WTC11 (cell line): ENCODE data around the gene SLC6A5. TPM values are rescaled to one million over a fixed set of nuclear protein-coding genes. Genes with fewer than 3 reads are reported as not detected.

Source experiments
- ATAC-seq: fragments of 200-7000 bp; cut with Tn5 transposase; 2 replicates; pipeline ENCODE4 v1.10.0; 2021; ENCODE audit warnings: mild to moderate bottlenecking, moderate library complexity
- CTCF ChIA-PET: fragments of 300-600 bp; sonication (Branson Sonifier 250); formaldehyde crosslinking; loops from one replicate; lab custom pipeline; 2021; ENCODE audit warnings: antibody characterized with exemption; lab: Charles Lee
- POLR2A ChIA-PET: fragments of 350-600 bp; sonication (Branson Sonifier 250); formaldehyde crosslinking; loops from one replicate; lab custom pipeline; 2021; ENCODE audit warnings: antibody characterized with exemption; lab: Charles Lee
- DNase-seq: peaks from one replicate; pipeline ENCODE4 v3.0.0; 2021; ENCODE audit warnings: low spot score
- H3K27ac Mint-ChIP-seq: 2 replicates; pipeline ENCODE4 v1.8.0; 2021; ENCODE audit warnings: mixed read lengths
- H3K27me3 Mint-ChIP-seq: 2 replicates; pipeline ENCODE4 v1.8.0; 2021; ENCODE audit warnings: low read depth, mild to moderate bottlenecking, moderate library complexity, mixed read lengths
- H3K36me3 Mint-ChIP-seq: 2 replicates; pipeline ENCODE4 v1.8.0; 2021; ENCODE audit warnings: mixed read lengths
- H3K4me1 Mint-ChIP-seq: 2 replicates; pipeline ENCODE4 v1.8.0; 2022; ENCODE audit warnings: mixed read lengths
- H3K4me3 Mint-ChIP-seq: 2 replicates; pipeline ENCODE4 v1.8.0; 2021; ENCODE audit warnings: mild to moderate bottlenecking, moderate library complexity, mixed read lengths
- H3K9me3 Mint-ChIP-seq: 2 replicates; pipeline ENCODE4 v1.8.0; 2021; ENCODE audit warnings: mixed read lengths
- AFF4 ChIP-seq: sonication (generic); formaldehyde crosslinking; IDR thresholded peaks from 2 replicates; pipeline ENCODE4 v1.8.1; 2023; ENCODE audit warnings: mild to moderate bottlenecking, missing genetic modification reagents, borderline replicate concordance
- ATF1 ChIP-seq: sonication (generic); formaldehyde crosslinking; IDR thresholded peaks from 2 replicates; pipeline ENCODE4 v1.8.1; 2023; ENCODE audit warnings: mild to moderate bottlenecking, moderate library complexity, missing genetic modification reagents
- CREB1 ChIP-seq: sonication (generic); formaldehyde crosslinking; IDR thresholded peaks from 2 replicates; pipeline ENCODE4 v1.8.0; 2023; ENCODE audit warnings: mild to moderate bottlenecking, missing genetic modification reagents
- ELF4 ChIP-seq: sonication (generic); formaldehyde crosslinking; IDR thresholded peaks from 2 replicates; pipeline ENCODE4 v1.8.1; 2022; ENCODE audit warnings: low read depth, mild to moderate bottlenecking, moderate library complexity, missing genetic modification reagents
- GRHL2 ChIP-seq: fragments of 250-450 bp; sonication (Bioruptor Pico); IDR thresholded peaks from 2 replicates; pipeline ENCODE4 v1.8.0; 2022; ENCODE audit warnings: mild to moderate bottlenecking, moderate library complexity; ENCODE audit not compliant: insufficient replicate concordance, severe bottlenecking
- KAT7 ChIP-seq: sonication (generic); formaldehyde crosslinking; IDR thresholded peaks from 2 replicates; pipeline ENCODE4 v1.8.1; 2023; ENCODE audit warnings: missing genetic modification reagents, mild to moderate bottlenecking, borderline replicate concordance
- NFATC4 ChIP-seq: fragments of 250-450 bp; sonication (Bioruptor Pico); IDR thresholded peaks from 2 replicates; pipeline ENCODE4 v1.9.0; 2021; ENCODE audit warnings: mild to moderate bottlenecking
- NFYB ChIP-seq: sonication (generic); formaldehyde crosslinking; conservative IDR thresholded peaks from 2 replicates; pipeline ENCODE4 v1.8.0; 2022; ENCODE audit warnings: low read depth, missing genetic modification reagents
- NR3C1 ChIP-seq: sonication (generic); formaldehyde crosslinking; conservative IDR thresholded peaks from 2 replicates; pipeline ENCODE4 v1.8.1; 2023; ENCODE audit warnings: low read depth, mild to moderate bottlenecking, missing genetic modification reagents
- OVOL2 ChIP-seq: fragments of 250-450 bp; sonication (Bioruptor Pico); IDR thresholded peaks from 2 replicates; pipeline ENCODE4 v1.9.0; 2021; ENCODE audit warnings: mild to moderate bottlenecking, borderline replicate concordance
- PRRX2 ChIP-seq: fragments of 250-450 bp; sonication (Bioruptor Pico); IDR thresholded peaks from 2 replicates; pipeline ENCODE4 v1.8.0; 2021; ENCODE audit warnings: mild to moderate bottlenecking
- SMAD3 ChIP-seq: sonication (generic); formaldehyde crosslinking; IDR thresholded peaks from 2 replicates; pipeline ENCODE4 v1.8.0; 2022; ENCODE audit warnings: missing genetic modification reagents, mild to moderate bottlenecking, borderline replicate concordance
- TCF7 ChIP-seq: sonication (generic); formaldehyde crosslinking; IDR thresholded peaks from 2 replicates; pipeline ENCODE4 v1.8.0; 2022; ENCODE audit warnings: mild to moderate bottlenecking, low read depth, missing genetic modification reagents, moderate library complexity
- ZBTB21 ChIP-seq: sonication (generic); formaldehyde crosslinking; IDR thresholded peaks from 2 replicates; pipeline ENCODE4 v1.8.1; 2023; ENCODE audit warnings: mild to moderate bottlenecking, missing genetic modification reagents, borderline replicate concordance
- ZNF219 ChIP-seq: sonication (generic); formaldehyde crosslinking; IDR thresholded peaks from 2 replicates; pipeline ENCODE4 v1.8.0; 2023; ENCODE audit warnings: missing genetic modification reagents, mild to moderate bottlenecking, borderline replicate concordance
- total RNA-seq: library from RNA; stranded (reverse); gene quantifications from 3 replicates; pipeline ENCODE4 v1.2.3, GENCODE V29; 2021
- TF ChIP-seq, protein P1 (sequence below): fragments of 250-450 bp; sonication (Bioruptor Pico); IDR thresholded peaks from 2 replicates; pipeline ENCODE4 v2.1.2; 2022; ENCODE audit warnings: mild to moderate bottlenecking, moderate library complexity
- TF ChIP-seq, protein P2 (sequence below): fragments of 250-450 bp; sonication (Bioruptor Pico); IDR thresholded peaks from 2 replicates; pipeline ENCODE4 v1.9.0; 2021; ENCODE audit warnings: moderate library complexity, mild to moderate bottlenecking, inconsistent platforms, borderline replicate concordance
- TF ChIP-seq, protein P3 (sequence below): sonication (generic); formaldehyde crosslinking; IDR thresholded peaks from 2 replicates; pipeline ENCODE4 v1.8.0; 2023; ENCODE audit warnings: mild to moderate bottlenecking, missing genetic modification reagents
- TF ChIP-seq, protein P4 (sequence below): sonication (generic); formaldehyde crosslinking; IDR thresholded peaks from 2 replicates; pipeline ENCODE4 v1.8.0; 2023; ENCODE audit warnings: missing genetic modification reagents

The SLC6A5 gene
- total RNA-seq, 1 experiment from 2014 or later = not detected

GRCh38 chr11:20559523-20560300, 39.7 kb upstream of the SLC6A5 start (continued):
- TF ChIP-seq NFATC4 (CRISPR knock-in tag) (no peak), ATF1 (no peak)
- TF ChIP-seq, protein P1, sequence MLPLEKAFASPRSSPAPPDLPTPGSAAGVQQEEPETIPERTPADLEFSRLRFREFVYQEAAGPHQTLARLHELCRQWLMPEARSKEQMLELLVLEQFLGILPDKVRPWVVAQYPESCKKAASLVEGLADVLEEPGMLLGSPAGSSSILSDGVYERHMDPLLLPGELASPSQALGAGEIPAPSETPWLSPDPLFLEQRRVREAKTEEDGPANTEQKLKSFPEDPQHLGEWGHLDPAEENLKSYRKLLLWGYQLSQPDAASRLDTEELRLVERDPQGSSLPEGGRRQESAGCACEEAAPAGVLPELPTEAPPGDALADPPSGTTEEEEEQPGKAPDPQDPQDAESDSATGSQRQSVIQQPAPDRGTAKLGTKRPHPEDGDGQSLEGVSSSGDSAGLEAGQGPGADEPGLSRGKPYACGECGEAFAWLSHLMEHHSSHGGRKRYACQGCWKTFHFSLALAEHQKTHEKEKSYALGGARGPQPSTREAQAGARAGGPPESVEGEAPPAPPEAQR (CRISPR knock-in tag) = no peak

- CTCF ChIA-PET = no interaction called here
- no peaks in the 10 kb centered on the region for H3K4me1 Mint-ChIP-seq
- H3K36me3 Mint-ChIP-seq = no peaks in the 10 kb centered on the region; the same call in 1 of the 2 replicates
- no peaks in the 10 kb centered on the region for H3K9me3 Mint-ChIP-seq
- H3K27ac Mint-ChIP-seq = no peak overlapping the region
- TF ChIP-seq, protein P2, sequence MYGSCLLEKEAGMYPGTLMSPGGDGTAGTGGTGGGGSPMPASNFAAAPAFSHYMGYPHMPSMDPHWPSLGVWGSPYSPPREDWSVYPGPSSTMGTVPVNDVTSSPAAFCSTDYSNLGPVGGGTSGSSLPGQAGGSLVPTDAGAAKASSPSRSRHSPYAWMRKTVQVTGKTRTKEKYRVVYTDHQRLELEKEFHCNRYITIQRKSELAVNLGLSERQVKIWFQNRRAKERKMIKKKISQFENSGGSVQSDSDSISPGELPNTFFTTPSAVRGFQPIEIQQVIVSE (CRISPR knock-in tag) = no peak
- TF ChIP-seq CREB1 (CRISPR knock-in tag) (no peak), NR3C1 (CRISPR knock-in tag) (no peak), ZNF219 (CRISPR knock-in tag) (no peak), KAT7 (CRISPR knock-in tag) (no peak), TCF7 (no peak), NFYB (CRISPR knock-in tag) (no peak), ZBTB21 (no peak), ELF4 (CRISPR knock-in tag) (no peak), SMAD3 (CRISPR knock-in tag) (no peak), PRRX2 (CRISPR knock-in tag) (no peak)
- TF ChIP-seq, protein P3, sequence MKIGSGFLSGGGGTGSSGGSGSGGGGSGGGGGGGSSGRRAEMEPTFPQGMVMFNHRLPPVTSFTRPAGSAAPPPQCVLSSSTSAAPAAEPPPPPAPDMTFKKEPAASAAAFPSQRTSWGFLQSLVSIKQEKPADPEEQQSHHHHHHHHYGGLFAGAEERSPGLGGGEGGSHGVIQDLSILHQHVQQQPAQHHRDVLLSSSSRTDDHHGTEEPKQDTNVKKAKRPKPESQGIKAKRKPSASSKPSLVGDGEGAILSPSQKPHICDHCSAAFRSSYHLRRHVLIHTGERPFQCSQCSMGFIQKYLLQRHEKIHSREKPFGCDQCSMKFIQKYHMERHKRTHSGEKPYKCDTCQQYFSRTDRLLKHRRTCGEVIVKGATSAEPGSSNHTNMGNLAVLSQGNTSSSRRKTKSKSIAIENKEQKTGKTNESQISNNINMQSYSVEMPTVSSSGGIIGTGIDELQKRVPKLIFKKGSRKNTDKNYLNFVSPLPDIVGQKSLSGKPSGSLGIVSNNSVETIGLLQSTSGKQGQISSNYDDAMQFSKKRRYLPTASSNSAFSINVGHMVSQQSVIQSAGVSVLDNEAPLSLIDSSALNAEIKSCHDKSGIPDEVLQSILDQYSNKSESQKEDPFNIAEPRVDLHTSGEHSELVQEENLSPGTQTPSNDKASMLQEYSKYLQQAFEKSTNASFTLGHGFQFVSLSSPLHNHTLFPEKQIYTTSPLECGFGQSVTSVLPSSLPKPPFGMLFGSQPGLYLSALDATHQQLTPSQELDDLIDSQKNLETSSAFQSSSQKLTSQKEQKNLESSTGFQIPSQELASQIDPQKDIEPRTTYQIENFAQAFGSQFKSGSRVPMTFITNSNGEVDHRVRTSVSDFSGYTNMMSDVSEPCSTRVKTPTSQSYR = no peak
- TF ChIP-seq, protein P4, sequence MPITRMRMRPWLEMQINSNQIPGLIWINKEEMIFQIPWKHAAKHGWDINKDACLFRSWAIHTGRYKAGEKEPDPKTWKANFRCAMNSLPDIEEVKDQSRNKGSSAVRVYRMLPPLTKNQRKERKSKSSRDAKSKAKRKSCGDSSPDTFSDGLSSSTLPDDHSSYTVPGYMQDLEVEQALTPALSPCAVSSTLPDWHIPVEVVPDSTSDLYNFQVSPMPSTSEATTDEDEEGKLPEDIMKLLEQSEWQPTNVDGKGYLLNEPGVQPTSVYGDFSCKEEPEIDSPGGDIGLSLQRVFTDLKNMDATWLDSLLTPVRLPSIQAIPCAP (CRISPR knock-in tag) = no peak
- TF ChIP-seq, protein P1 (CRISPR knock-in tag) = no peak
- DNase-seq (no peak), ATAC-seq (no peak)
- H3K27me3 Mint-ChIP-seq = no peaks in the 10 kb centered on the region; the same call in 1 of the 2 replicates
- POLR2A ChIA-PET = no interaction called here
- H3K4me3 Mint-ChIP-seq = no peak overlapping the region
Measured at GRCh38 chr11:20561915-20562314, 37.5 kb upstream of the SLC6A5 start.

- no peaks in the 10 kb centered on the region for H3K36me3 Mint-ChIP-seq
- DNase-seq = no peak
- H3K27me3 Mint-ChIP-seq = peaks cover 4% of the 10 kb centered on the region; the same call in 1 of the 2 replicates
- H3K9me3 Mint-ChIP-seq = peaks cover 5% of the 10 kb centered on the region; the same call in 1 of the 2 replicates
- ChIA-PET CTCF (no interaction called here), POLR2A (no interaction called here)
- no peak overlapping the region for H3K27ac Mint-ChIP-seq
- ATAC-seq = no peak
- H3K4me3 Mint-ChIP-seq = no peak overlapping the region
- no peaks in the 10 kb centered on the region for H3K4me1 Mint-ChIP-seq
- TF ChIP-seq GRHL2 (CRISPR knock-in tag) (no peak), NR3C1 (CRISPR knock-in tag) (no peak), SMAD3 (CRISPR knock-in tag) (no peak), OVOL2 (CRISPR knock-in tag) (no peak), AFF4 (no peak)
Measured at GRCh38 chr11:20563866-20564265, 35.5 kb upstream of the SLC6A5 start.
